ENCODE results near the gene NAP1L1. TPM values are rescaled to one million over a fixed set of nuclear protein-coding genes. Genes with fewer than 3 reads are reported as not detected.

The NAP1L1 gene
- total RNA-seq (2014; rRNA removed; shearing (Covaris generic)) = 219 and 326 TPM in 2 replicates

DNA sequence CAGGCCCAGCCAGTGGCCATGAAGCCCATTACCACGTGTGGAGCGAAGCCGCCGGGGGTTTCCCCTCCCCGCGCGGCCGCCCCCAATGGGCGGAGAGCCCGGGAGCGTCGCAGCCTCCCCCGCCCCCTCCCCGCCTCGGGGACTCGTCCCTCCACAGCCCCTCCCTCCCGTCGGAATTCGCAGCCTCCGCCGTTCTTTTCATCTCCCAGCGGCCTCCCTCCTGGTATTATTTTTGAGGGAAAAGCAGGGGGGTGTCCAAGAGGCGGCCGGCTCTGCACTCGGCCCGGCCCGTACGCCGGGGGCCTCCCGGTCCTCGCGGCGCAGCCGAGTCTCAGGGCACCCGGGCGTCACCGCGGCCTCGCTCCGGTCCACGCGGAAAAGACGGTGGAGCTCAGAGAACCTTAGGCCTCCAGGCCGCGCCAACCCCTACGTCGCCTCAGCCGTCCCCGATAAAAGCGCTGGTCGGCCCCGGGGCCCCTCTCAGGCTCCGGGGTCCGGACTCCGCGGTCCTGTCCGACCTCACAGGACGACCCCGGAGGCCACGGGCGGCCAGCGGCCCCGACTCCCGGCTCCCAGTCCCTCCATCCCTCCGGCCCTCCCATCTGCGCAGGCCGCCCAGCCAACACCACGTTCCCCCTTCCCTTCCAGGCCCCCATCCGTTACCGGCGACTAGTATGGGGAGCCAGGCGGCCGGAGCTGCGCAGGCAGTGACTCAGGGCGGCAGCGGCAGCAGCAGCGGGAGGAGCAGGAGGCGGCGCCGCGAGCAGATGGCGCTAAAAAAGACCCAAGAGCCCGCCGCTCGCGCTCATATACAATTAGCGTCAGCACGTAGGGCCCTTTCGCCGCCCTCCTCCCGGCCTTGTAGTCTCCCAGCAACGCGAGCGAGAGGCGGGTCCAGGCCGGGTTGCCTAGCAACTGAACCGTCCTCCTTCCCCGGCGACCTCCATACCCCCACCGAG lies at the start of gene NAP1L1:
TSS of gene NAP1L1 (minus strand) at position 782 of the 959 bp plus-strand sequence. CDS start 10,466 bp downstream, outside the sequence.
- peak within 1 kb of the TSS; percentile 98 for H3K4me3 ChIP-seq (ENCODE audit: insufficient read depth, low read depth, low read length)

DNA sequence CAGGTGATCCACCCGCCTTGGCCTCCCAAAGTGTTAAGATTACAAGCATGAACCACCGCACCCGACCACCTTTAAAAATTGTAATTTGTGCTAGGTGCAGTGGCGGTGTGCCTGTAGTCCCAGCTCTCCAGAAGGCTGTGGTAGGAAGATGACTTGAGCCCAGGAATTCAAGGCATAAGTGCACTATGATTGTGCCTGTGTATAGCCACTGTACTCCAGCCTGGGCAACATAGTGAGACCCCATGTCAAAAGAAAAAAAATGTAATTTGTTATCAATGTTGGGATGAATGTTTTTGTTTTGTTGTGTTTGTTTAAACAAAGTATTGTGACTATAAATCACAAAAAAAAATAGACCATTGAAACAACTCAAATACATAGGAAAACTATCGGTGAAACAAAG lies 43.1 kb upstream of the NAP1L1 start:
- DNase-seq = no peak

More for the DNA sequence above, at the start of gene NAP1L1:
- Histone ChIP-seq H3K36me3 (replicated peaks; ENCODE audit: control insufficient read depth, insufficient read depth, low read length) (no peaks in the 10 kb centered on the region), H3K27me3 (ENCODE audit: control insufficient read depth, insufficient read depth, low read length) (no peaks in the 10 kb centered on the region)
- DNase-seq = peak; percentile 95

DNA sequence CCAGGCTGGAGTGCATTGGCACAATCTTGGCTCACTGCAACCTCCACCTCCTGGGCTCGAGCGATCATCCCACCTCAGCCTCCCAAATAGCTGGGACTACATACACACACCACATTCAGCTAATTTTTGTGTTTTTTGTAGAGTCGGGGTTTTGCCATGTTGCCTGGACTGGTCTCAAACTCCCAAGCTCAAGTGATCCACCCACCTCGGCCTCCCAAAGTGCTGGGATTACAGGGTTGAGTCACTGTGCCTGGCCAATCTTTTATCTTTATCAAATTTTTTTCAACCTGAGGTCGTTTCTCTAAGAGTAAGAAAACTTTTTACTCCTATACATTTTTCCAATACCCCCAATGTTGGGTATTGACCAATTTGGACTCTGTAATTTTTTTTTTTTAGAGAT lies 40.0 kb upstream of the NAP1L1 start:
- no peaks in the 10 kb centered on the region for H3K27me3 ChIP-seq (ENCODE audit: control insufficient read depth, insufficient read depth, low read length)
- no peaks in the 10 kb centered on the region for H3K36me3 ChIP-seq (replicated peaks; ENCODE audit: control insufficient read depth, insufficient read depth, low read length)
- DNase-seq = no peak
- H3K4me3 ChIP-seq (ENCODE audit: insufficient read depth, low read depth, low read length) = no peak overlapping the region

More for the DNA sequence above, 43.1 kb upstream of the NAP1L1 start:
- H3K36me3 ChIP-seq (replicated peaks; ENCODE audit: control insufficient read depth, insufficient read depth, low read length) = no peaks in the 10 kb centered on the region
- H3K27me3 ChIP-seq (ENCODE audit: control insufficient read depth, insufficient read depth, low read length) = no peaks in the 10 kb centered on the region
- H3K4me3 ChIP-seq (ENCODE audit: insufficient read depth, low read depth, low read length) = no peak overlapping the region

- H3K27me3 ChIP-seq (ENCODE audit: control insufficient read depth, insufficient read depth, low read length) = no peaks in the 10 kb centered on the region
- H3K36me3 ChIP-seq (replicated peaks; ENCODE audit: control insufficient read depth, insufficient read depth, low read length) = no peaks in the 10 kb centered on the region
- peak; percentile 5 for DNase-seq
- no peak overlapping the region for H3K4me3 ChIP-seq (ENCODE audit: insufficient read depth, low read depth, low read length)
Measured at GRCh38 chr12:76123259-76124212, 39.1 kb upstream of the NAP1L1 start.

- Histone ChIP-seq H3K4me3 (ENCODE audit: insufficient read depth, low read depth, low read length) (no peak overlapping the region), H3K36me3 (replicated peaks; ENCODE audit: control insufficient read depth, insufficient read depth, low read length) (no peaks in the 10 kb centered on the region), H3K27me3 (ENCODE audit: control insufficient read depth, insufficient read depth, low read length) (no peaks in the 10 kb centered on the region)
- DNase-seq = no peak
Measured at GRCh38 chr12:76119887-76120286, 35.4 kb upstream of the NAP1L1 start.

DNA sequence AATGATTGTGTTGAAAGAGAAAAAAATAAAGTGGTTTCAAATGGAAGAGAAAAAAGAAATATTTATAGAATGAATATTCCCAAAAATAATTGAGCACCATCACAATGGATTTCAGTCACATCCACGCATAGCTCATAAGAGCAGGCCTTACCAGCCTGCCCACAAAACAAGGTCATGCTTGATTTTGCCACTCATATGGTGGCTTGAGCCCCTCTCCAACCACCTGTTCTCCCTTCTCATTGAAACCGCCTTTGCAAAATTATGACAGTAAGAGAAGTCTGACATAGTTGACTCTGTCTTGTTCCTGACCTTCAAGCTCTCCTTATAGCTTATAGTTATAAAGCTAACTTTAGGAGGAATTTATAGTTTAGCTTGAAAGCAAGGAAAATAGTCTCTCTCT lies 33.3 kb upstream of the NAP1L1 start:
- DNase-seq = no peak
- H3K36me3 ChIP-seq (replicated peaks; ENCODE audit: control insufficient read depth, insufficient read depth, low read length) = no peaks in the 10 kb centered on the region

GRCh38 chr12:76117067-76117691 lies 32.7 kb upstream of the NAP1L1 start:
- H3K27me3 ChIP-seq (ENCODE audit: control insufficient read depth, insufficient read depth, low read length) = no peaks in the 10 kb centered on the region
- DNase-seq = no peak
- no peaks in the 10 kb centered on the region for H3K36me3 ChIP-seq (replicated peaks; ENCODE audit: control insufficient read depth, insufficient read depth, low read length)
- no peak overlapping the region for H3K4me3 ChIP-seq (ENCODE audit: insufficient read depth, low read depth, low read length)

More for the DNA sequence above, 33.3 kb upstream of the NAP1L1 start:
- Histone ChIP-seq H3K27me3 (ENCODE audit: control insufficient read depth, insufficient read depth, low read length) (no peaks in the 10 kb centered on the region), H3K4me3 (ENCODE audit: insufficient read depth, low read depth, low read length) (no peak overlapping the region)

GRCh38 chr12:76113800-76114757 lies 29.6 kb upstream of the NAP1L1 start:
- Histone ChIP-seq H3K27me3 (ENCODE audit: control insufficient read depth, insufficient read depth, low read length) (no peaks in the 10 kb centered on the region), H3K4me3 (ENCODE audit: insufficient read depth, low read depth, low read length) (no peak overlapping the region), H3K36me3 (replicated peaks; ENCODE audit: control insufficient read depth, insufficient read depth, low read length) (no peaks in the 10 kb centered on the region)
- DNase-seq = no peak

DNA sequence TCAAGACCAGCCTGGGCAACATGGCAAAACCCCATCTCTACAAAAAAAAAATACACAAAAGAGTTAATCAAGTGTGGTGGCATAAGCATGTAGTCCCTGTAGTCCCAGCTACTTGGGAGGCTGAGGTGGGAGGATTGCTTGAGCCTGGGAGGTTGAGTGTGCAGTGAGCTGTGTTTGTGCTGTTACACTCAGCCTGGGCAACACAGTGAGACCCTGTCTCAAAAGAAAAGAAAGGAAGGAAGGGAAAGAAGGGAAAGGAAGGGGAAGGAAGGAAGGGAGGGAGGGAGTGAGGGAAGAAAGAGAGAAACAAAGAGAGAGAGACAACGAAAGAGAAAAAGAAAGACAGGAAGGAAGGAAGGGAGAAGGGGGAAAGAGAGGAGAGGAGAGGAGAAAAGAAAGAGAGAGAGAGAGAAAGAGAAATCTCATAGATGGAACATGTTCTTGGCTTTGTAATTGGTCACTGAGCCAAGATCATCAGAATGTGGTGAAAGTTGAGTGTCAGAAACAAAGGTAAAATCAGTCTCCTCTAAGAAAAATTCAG lies 26.8 kb upstream of the NAP1L1 start:
- Histone ChIP-seq H3K4me3 (ENCODE audit: insufficient read depth, low read depth, low read length) (no peak overlapping the region), H3K36me3 (replicated peaks; ENCODE audit: control insufficient read depth, insufficient read depth, low read length) (no peaks in the 10 kb centered on the region), H3K27me3 (ENCODE audit: control insufficient read depth, insufficient read depth, low read length) (no peaks in the 10 kb centered on the region)
- no peak for DNase-seq

DNA sequence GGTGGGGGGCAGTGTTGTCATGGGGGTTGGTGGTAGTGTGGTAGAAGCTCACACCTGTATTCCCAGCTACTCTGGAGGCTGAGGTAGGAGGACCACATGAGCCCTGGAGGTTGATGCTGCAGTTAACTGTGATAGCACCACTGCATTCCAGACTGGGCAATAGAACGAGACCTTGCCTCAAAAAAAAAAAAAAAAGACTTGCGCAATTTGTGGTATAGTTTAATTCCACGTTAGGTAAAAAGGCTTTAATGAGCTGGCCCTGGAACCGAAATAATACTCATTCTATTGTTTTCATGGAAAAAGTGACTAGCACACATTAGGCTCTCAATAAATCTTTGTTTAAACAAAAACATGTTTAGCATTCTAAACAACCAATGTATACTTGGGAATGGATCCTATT lies 25.4 kb upstream of the NAP1L1 start:
- DNase-seq = no peak
- Histone ChIP-seq H3K27me3 (ENCODE audit: control insufficient read depth, insufficient read depth, low read length) (no peaks in the 10 kb centered on the region), H3K4me3 (ENCODE audit: insufficient read depth, low read depth, low read length) (no peak overlapping the region), H3K36me3 (replicated peaks; ENCODE audit: control insufficient read depth, insufficient read depth, low read length) (no peaks in the 10 kb centered on the region)

DNA sequence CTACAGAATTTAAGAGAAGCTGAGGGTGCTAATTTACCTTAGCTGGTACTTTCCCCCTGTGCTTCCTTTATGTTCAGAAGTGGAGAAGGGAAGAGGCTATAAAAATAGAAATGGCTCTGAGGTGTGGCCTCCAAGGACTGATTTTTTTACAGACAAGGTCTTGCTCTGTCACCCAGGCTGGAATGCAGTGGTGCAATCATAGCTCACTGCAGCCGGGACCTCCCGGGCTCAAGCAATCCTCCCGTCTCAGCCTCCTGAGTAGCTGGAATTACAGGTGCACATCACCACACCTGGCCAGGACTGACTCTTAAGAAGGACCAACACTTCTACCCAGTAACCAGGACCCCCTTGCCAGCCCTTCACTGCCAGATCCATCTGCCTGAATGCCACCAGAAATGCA lies 23.9 kb upstream of the NAP1L1 start:
- DNase-seq = no peak

DNA sequence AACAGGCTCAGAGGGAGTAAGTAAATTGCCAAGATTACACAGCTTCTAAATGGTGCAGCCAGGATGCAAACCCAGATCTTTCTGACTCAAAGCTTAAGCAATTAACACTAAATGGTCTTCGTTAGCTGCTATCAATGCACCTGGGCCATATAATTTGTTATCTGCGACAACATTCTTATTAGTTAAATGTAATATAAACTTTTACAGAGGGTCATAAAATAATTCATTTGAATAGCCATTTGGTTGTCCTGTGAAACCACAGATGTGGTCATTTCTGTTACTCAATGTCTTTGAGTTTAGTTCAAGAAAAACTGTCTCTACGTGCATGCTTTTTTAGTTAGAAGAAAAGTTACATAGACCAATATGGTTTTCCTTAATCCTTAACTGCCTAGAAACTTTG lies 22.1 kb upstream of the NAP1L1 start:
- DNase-seq = no peak
- no peaks in the 10 kb centered on the region for H3K27me3 ChIP-seq (ENCODE audit: control insufficient read depth, insufficient read depth, low read length)
- H3K4me3 ChIP-seq (ENCODE audit: insufficient read depth, low read depth, low read length) = no peak overlapping the region
- no peaks in the 10 kb centered on the region for H3K36me3 ChIP-seq (replicated peaks; ENCODE audit: control insufficient read depth, insufficient read depth, low read length)

More for the DNA sequence above, 23.9 kb upstream of the NAP1L1 start:
- Histone ChIP-seq H3K36me3 (replicated peaks; ENCODE audit: control insufficient read depth, insufficient read depth, low read length) (no peaks in the 10 kb centered on the region), H3K4me3 (ENCODE audit: insufficient read depth, low read depth, low read length) (no peak overlapping the region), H3K27me3 (ENCODE audit: control insufficient read depth, insufficient read depth, low read length) (no peaks in the 10 kb centered on the region)

DNA sequence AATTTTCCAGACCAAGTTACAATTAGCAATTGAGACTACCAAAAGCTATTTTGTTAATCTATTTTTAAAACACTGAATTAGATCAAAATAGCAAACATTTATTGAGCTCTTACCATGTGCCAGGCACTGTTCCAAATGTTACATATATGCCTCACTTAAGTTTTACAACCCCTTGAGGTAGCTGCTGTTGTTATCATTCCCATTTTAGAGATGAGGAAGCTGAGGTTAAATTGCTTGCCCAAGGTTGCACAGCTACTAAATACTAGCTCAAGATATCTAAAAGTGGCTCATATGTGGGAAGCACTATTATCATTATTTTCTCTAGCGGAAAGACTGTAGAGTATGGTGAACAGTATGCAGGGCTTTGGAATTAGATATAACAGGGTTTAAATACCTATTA lies 19.5 kb upstream of the NAP1L1 start:
- DNase-seq = no peak
- H3K4me3 ChIP-seq (ENCODE audit: insufficient read depth, low read depth, low read length) = no peak overlapping the region
- no peaks in the 10 kb centered on the region for H3K36me3 ChIP-seq (replicated peaks; ENCODE audit: control insufficient read depth, insufficient read depth, low read length)
- no peaks in the 10 kb centered on the region for H3K27me3 ChIP-seq (ENCODE audit: control insufficient read depth, insufficient read depth, low read length)

Data from H7 (cell line).